ENCODE data around the gene PTER.

Gene PTER

DNA sequence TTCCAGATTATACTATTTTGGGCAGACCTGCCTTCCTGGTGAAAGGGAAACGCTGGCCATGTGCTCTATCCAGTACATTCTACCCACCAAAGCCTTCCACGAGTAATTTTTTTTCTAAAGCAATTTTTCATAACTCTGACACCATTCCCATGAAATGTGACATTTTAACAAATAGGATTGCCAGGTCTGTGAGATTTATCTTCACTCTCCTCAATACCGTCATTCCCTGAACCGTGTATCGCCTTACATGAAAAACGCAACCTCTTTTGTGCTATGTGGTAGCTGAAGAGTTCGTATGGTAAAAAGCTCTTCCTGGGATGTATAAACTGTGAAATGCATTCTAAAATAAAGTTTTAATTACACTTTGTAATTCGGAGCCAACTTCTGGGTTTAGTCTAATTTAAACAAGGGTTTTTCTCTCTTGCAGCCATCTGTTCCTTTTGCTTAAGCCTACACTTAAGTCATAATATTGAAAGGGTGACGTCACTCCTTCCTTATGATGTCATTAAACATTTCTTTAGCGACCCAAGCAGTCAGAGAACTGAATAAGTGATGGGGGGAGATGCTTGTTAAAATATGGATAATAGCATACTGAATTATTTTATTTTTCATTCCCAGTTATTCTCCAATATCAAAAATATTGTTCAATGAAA is 57.2 kb downstream of the PTER start:
- TF ChIP-seq CTCF (conservative IDR thresholded peaks at IDR 0.05), result no peak
- H3K27ac ChIP-seq, result no peak overlapping the region

DNA sequence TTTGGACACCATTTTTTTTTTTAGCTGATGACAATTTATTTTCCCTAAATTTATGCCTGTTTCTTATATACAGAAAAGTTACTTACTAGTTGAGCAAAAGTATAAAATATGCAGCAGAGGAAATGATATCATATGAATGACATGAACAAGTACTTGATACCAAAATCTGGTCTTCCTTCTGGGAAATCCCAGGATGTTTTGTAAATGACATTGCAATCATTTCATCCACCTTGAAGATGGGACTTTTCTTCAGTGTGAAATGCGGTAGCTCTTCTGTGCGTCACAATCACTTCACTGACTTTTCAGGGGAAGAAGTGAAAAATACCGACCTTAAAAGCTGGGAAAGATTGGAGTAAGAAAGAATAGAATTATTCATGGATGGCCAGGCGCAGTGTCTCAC is 61.1 kb downstream of the PTER start:
- no peak for TF ChIP-seq CTCF (conservative IDR thresholded peaks at IDR 0.05)
- H3K27ac ChIP-seq, result no peak overlapping the region

- H3K27ac ChIP-seq, result no peak overlapping the region
- no peak for TF ChIP-seq CTCF (conservative IDR thresholded peaks at IDR 0.05)
Measured at GRCh38 chr10:16505161-16505560, 68.4 kb downstream of the PTER start.

GRCh38 chr10:16509996-16510395 is 73.2 kb downstream of the PTER start:
- no peak overlapping the region for H3K27ac ChIP-seq
- TF ChIP-seq CTCF (conservative IDR thresholded peaks at IDR 0.05), result no peak

DNA sequence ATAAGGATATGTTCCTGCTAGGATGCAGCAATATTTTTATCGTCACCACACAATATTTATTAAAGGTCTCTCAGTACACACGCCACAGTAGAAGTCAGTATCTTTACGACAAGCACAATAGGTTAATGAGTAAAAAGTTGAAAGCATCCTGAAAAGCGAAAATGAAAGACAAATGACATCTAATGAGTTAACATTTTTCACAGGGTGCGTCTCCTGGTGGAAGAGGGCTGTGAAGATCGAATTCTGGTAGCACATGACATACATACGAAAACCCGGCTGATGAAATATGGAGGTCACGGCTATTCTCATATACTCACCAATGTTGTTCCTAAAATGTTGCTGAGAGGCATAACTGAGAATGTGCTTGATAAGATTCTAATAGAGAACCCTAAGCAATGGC is 74.0 kb downstream of the PTER start:
- TF ChIP-seq CTCF (conservative IDR thresholded peaks at IDR 0.05), result no peak
- no peak overlapping the region for H3K27ac ChIP-seq

DNA sequence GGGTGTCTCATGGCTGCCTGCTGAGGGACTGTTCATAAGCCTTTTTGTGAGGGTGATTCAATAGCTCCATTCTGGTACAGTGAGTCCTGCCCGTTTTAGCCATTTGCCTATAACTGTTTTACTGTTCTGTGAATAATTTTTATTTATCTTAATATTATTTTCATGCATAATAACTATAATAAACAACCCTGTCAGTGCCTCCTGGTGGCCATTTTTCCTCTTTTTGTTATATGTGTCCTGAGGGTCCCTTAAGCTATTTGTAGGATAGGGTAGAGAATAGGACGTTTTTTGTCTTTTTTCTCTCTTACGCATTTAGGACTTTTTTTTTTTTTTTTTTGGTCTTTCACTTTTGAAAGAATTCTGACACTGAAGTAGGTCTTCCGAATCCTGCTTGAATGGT is 82.0 kb downstream of the PTER start:
- TF ChIP-seq CTCF (conservative IDR thresholded peaks at IDR 0.05), result 0 out of 2 replicates have a peak, but pooled peaks have one; percentile 15
- H3K27ac ChIP-seq, result no peak overlapping the region

DNA sequence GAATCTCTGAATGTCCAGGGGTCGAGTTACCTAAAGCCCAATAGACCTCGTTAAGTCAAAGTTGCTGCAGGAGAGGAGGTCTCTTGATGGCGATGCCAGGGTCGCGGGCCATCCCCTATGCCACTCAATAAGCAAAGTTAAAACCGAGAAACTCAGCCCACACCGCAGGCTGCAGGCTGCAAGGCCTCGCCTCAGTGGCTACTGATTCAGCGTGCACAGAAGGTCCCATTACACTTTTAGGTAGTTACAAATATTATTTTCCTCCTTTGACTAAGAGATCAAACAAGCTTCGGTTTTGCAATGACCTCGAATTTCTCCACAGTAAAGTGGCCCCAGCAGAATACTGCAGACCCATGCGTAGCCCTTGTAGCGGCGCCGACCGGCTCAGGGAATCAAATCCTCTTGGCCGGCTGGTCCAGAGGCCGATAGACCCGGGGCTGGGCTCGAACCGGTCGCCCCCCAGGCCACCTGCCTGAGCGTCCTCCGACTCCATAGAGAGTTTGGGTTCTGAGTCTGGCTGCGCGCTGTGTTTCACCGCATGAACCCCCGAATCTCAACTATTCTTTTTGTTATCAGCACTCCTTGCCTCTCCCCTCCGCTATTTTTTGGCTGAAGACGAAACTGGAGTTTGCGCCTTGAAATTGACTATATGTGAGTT is 82.6 kb downstream of the PTER start:
- no peak for TF ChIP-seq CTCF (conservative IDR thresholded peaks at IDR 0.05)
- no peak overlapping the region for H3K27ac ChIP-seq

Data from VCaP (cell line).